Osteoblast (primary cell): ENCODE measurements around the gene ILK. TPM values are rescaled to one million over a fixed set of nuclear protein-coding genes. Genes with fewer than 3 reads are reported as not detected.
A peak's percentile ranks its signal among the peaks of the same experiment; 100 is the strongest.

ENCODE experiments used
- DNase-seq: peaks from one replicate; pipeline ENCODE4 v3.0.0; 2011; ENCODE audit warnings: low spot score, mixed read lengths; ENCODE audit not compliant: insufficient read length; ENCODE audit errors: missing footprints
- H2AFZ ChIP-seq: 2 replicates; pipeline ENCODE4 v1.6.0; 2011; ENCODE audit warnings: mild to moderate bottlenecking, low read length
- H3K27ac ChIP-seq: 2 replicates; pipeline ENCODE4 v1.5.1; 2011; ENCODE audit warnings: mild to moderate bottlenecking, low read depth, low read length, moderate library complexity
- H3K27me3 ChIP-seq: 2 replicates; pipeline ENCODE4 v1.6.0; 2012; ENCODE audit warnings: mild to moderate bottlenecking, control low read depth, inconsistent platforms, low read length, moderate library complexity; ENCODE audit not compliant: insufficient read depth
- H3K36me3 ChIP-seq: 2 replicates; pipeline ENCODE4 v1.5.1; 2011; ENCODE audit warnings: mild to moderate bottlenecking, low read length, control low read depth, moderate library complexity; ENCODE audit not compliant: insufficient read depth
- H3K4me1 ChIP-seq: 2 replicates; pipeline ENCODE4 v1.5.1; 2011; ENCODE audit warnings: mild to moderate bottlenecking, low read length, control low read depth, moderate library complexity; ENCODE audit not compliant: insufficient read depth
- H3K4me2 ChIP-seq: 2 replicates; pipeline ENCODE4 v1.6.0; 2011; ENCODE audit warnings: mild to moderate bottlenecking, low read length; ENCODE audit not compliant: insufficient read depth
- H3K4me3 ChIP-seq: fragments of 200-600 bp; sonication (generic); 3 replicates; pipeline ENCODE4 v1.5.1; 2012; ENCODE audit warnings: mild to moderate bottlenecking, low read length, inconsistent platforms; ENCODE audit not compliant: insufficient read depth
- H3K79me2 ChIP-seq: 2 replicates; pipeline ENCODE4 v1.6.0; 2012; ENCODE audit warnings: mild to moderate bottlenecking, low read length, control low read depth, inconsistent platforms; ENCODE audit not compliant: insufficient read depth
- H3K9me3 ChIP-seq: 2 replicates; pipeline ENCODE4 v1.5.1; 2011; ENCODE audit warnings: low read depth, low read length, control low read depth
- H4K20me1 ChIP-seq: 2 replicates; pipeline ENCODE4 v1.6.0; 2012; ENCODE audit warnings: mild to moderate bottlenecking, low read length, control low read depth; ENCODE audit not compliant: insufficient read depth
- total RNA-seq: library from RNA; depleted of rRNA; stranded (reverse); fragments of >200 nt; gene quantifications from 2 replicates; pipeline ENCODE4 v1.2.3, GENCODE V29; 2012
- TF ChIP-seq, protein P1 (sequence below): IDR thresholded peaks from 2 replicates; pipeline ENCODE4 v1.5.1; 2011; ENCODE audit warnings: mild to moderate bottlenecking, low read depth, low read length, moderate library complexity; ENCODE audit errors: extremely low read depth

The ILK gene
- total RNA-seq, 1 donor = 176 TPM

DNA sequence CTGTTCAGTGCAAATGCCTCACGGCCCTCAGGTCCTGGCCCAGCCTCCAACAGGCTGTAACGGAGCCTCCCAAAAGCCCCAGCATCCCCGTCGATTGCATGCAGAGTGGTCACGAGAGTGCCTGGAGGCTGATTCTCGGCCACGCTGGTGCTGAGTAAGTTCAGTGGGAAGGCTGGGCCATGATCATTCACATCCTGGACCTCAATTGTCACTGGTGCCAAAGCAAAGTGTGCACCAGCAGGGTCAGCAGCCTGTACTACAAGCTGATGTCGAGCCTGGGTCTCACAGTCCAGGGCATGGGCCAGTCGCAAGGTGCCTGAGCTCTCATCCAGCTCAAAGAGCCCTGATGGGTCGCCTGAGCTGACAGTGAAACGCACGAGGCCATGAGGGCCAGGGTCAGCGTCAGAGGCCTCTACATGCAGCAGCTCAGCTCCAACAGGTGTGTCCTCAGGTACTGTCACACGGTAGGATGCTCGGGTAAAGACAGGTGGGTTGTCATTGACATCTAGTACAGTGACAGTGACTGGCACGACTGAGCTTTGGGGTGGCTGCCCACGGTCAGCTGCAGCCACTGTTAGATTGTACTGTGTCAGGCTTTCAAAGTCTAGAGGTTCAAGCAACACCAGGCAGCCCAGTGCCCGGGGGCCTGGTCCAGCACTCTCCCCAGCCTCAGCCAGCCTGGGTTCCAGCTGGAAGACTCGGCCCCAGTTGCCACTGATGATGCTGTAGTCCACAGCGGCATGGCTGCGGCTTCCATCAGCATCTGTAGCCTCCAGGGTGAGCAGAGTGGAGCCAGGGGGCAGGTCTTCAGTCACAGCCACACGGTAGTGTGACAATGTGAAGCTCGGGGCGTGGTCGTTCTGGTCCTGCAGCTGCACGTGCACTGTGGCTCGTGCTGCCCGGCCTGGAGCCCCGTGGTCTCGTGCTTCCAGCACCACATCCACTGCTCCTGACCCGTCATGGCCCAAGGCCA lies 20.1 kb downstream of the ILK start:
- Histone ChIP-seq H2AFZ (no peak overlapping the region), H3K4me3 (no peak overlapping the region), H4K20me1 (no peaks in the 10 kb centered on the region), H3K9me3 (no peaks in the 10 kb centered on the region), H3K27me3 (no peaks in the 10 kb centered on the region), H3K4me1 (peaks cover under 1% of the 10 kb centered on the region), H3K36me3 (no peaks in the 10 kb centered on the region), H3K4me2 (no peak overlapping the region), H3K79me2 (peaks cover 5% of the 10 kb centered on the region), H3K27ac (no peak overlapping the region)
- peak; percentile 73 for DNase-seq
- TF ChIP-seq, protein P1, sequence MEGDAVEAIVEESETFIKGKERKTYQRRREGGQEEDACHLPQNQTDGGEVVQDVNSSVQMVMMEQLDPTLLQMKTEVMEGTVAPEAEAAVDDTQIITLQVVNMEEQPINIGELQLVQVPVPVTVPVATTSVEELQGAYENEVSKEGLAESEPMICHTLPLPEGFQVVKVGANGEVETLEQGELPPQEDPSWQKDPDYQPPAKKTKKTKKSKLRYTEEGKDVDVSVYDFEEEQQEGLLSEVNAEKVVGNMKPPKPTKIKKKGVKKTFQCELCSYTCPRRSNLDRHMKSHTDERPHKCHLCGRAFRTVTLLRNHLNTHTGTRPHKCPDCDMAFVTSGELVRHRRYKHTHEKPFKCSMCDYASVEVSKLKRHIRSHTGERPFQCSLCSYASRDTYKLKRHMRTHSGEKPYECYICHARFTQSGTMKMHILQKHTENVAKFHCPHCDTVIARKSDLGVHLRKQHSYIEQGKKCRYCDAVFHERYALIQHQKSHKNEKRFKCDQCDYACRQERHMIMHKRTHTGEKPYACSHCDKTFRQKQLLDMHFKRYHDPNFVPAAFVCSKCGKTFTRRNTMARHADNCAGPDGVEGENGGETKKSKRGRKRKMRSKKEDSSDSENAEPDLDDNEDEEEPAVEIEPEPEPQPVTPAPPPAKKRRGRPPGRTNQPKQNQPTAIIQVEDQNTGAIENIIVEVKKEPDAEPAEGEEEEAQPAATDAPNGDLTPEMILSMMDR = no peak

DNA sequence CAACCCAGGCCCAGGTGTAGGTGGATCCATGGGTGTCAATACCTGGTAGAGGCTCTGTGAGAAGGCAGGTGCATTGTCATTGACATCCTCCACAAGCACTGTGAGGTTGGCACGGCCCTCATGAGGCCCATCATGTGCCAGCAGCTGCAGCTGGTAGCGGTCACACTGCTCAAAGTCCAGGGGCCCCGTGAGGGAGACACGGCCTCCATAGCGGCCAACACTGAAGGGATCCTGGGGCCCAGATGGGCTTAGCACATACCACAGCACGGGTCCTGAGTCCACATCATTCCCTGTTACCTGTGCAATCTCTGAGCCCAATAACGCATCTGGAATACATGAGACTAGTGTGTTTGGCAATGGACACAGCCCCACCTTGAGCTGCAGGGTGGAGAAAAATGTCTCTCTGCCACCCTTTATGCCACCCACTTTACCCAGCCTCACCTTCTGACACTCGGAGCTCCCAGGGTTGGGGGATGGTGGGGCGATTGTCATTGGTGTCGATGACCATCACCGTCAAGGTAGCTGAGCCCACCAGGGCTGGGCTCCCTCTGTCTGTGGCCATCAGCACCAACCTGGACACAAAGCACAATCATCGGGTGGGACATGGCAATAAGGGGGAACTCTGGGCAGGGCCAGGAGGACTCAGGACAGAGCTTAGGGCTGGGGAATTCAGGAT lies 21.7 kb downstream of the ILK start:
- no peak overlapping the region for H3K27ac ChIP-seq
- H3K4me1 ChIP-seq = no peaks in the 10 kb centered on the region
- H2AFZ ChIP-seq = no peak overlapping the region
- H3K79me2 ChIP-seq = no peaks in the 10 kb centered on the region
- H3K4me2 ChIP-seq = no peak overlapping the region
- TF ChIP-seq, protein P1 = no peak
- no peak for DNase-seq
- H3K9me3 ChIP-seq = no peaks in the 10 kb centered on the region
- no peak overlapping the region for H3K4me3 ChIP-seq
- H3K27me3 ChIP-seq = no peaks in the 10 kb centered on the region
- H3K36me3 ChIP-seq = no peaks in the 10 kb centered on the region
- no peaks in the 10 kb centered on the region for H4K20me1 ChIP-seq

DNA sequence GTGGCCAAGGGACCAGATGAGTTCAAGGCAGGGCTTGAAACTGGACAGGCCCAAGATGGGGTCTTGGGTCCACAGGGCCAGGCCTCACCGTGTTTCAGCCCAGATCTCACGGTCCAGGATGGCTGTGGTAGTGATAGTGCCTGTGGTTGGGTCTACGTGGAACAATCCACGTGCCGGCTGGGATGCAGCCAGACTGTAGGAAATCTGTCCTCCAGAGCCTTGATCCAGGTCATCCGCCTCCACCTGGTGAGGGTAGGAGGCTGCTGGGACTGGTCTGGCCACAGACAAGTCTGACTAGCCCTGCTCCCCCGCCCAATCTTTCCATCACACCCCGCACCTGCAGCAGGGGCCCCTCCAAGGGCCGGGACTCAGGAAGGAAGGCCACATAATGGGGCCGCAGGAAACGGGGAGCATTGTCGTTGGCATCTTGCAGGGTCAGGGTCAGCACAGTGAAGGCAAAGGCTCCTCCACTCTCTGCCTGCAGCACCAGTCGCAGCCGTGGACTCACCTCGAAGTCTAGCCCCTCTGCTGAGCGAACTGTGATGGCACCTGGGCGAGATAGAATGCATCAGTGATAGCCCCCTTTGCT lies 22.4 kb downstream of the ILK start:
- TF ChIP-seq, protein P1 = no peak
- H3K4me1 ChIP-seq = no peaks in the 10 kb centered on the region
- no peaks in the 10 kb centered on the region for H4K20me1 ChIP-seq
- no peak overlapping the region for H3K4me3 ChIP-seq
- H3K27me3 ChIP-seq = no peaks in the 10 kb centered on the region
- H2AFZ ChIP-seq = no peak overlapping the region
- no peak overlapping the region for H3K27ac ChIP-seq
- no peak overlapping the region for H3K4me2 ChIP-seq
- no peaks in the 10 kb centered on the region for H3K36me3 ChIP-seq
- no peaks in the 10 kb centered on the region for H3K79me2 ChIP-seq
- DNase-seq = no peak
- H3K9me3 ChIP-seq = no peaks in the 10 kb centered on the region
